HepG2 (cell line): ENCODE data around the gene IPO9. TPM values are rescaled to one million over a fixed set of nuclear protein-coding genes. Genes with fewer than 3 reads are reported as not detected.
A peak's percentile ranks its signal among the peaks of the same experiment; 100 is the strongest.

Experiments used
- ARNT2 ChIP-seq: sonication (generic); formaldehyde crosslinking; IDR thresholded peaks from 2 replicates; pipeline ENCODE4 v1.8.0; 2022; ENCODE audit warnings: mild to moderate bottlenecking, low read depth, missing genetic modification reagents, moderate library complexity
- BRCA1 ChIP-seq: sonication (generic); formaldehyde crosslinking; IDR thresholded peaks from 2 replicates; pipeline ENCODE4 v1.4.0; 2020; ENCODE audit warnings: missing genetic modification reagents
- CBFB ChIP-seq: sonication (generic); formaldehyde crosslinking; IDR thresholded peaks from 2 replicates; pipeline ENCODE4 v1.4.0; 2020; ENCODE audit warnings: missing genetic modification reagents
- ELF4 ChIP-seq: sonication (generic); formaldehyde crosslinking; IDR thresholded peaks from 2 replicates; pipeline ENCODE4 v1.5.0; 2020; ENCODE audit warnings: missing genetic modification reagents, mild to moderate bottlenecking, moderate library complexity, borderline replicate concordance
- HOXA5 ChIP-seq: sonication (generic); formaldehyde crosslinking; IDR thresholded peaks from 2 replicates; pipeline ENCODE4 v1.4.0; 2020; ENCODE audit warnings: missing genetic modification reagents
- KAT8 ChIP-seq: IDR thresholded peaks from 2 replicates; pipeline ENCODE4 v1.6.1; 2016; ENCODE audit warnings: missing genetic modification reagents, missing compliant biosample characterization
- KDM5A ChIP-seq: fragments of 200-600 bp; sonication (generic); IDR thresholded peaks from 2 replicates; pipeline ENCODE4 v1.7.0; 2018; ENCODE audit warnings: antibody characterized with exemption, mild to moderate bottlenecking, low read length, borderline replicate concordance
- LBX2 ChIP-seq: sonication (generic); formaldehyde crosslinking; IDR thresholded peaks from 2 replicates; pipeline ENCODE4 v1.5.0; 2020; ENCODE audit warnings: missing genetic modification reagents, mild to moderate bottlenecking, borderline replicate concordance
- MTA3 ChIP-seq: sonication (generic); formaldehyde crosslinking; IDR thresholded peaks from 2 replicates; pipeline ENCODE4 v1.4.0; 2020; ENCODE audit warnings: missing genetic modification reagents
- NR1H2 ChIP-seq: sonication (generic); formaldehyde crosslinking; IDR thresholded peaks from 2 replicates; pipeline ENCODE4 v1.8.1; 2022; ENCODE audit warnings: low read depth, missing genetic modification reagents, borderline replicate concordance
- NR2C2 ChIP-seq: sonication (generic); formaldehyde crosslinking; IDR thresholded peaks from 2 replicates; pipeline ENCODE4 v1.4.0; 2020; ENCODE audit warnings: missing genetic modification reagents, mild to moderate bottlenecking, moderate library complexity, borderline replicate concordance
- PAX8 ChIP-seq: sonication (generic); formaldehyde crosslinking; IDR thresholded peaks from 2 replicates; pipeline ENCODE4 v1.8.0; 2022; ENCODE audit warnings: mild to moderate bottlenecking, missing genetic modification reagents, borderline replicate concordance
- POGZ ChIP-seq: sonication (generic); formaldehyde crosslinking; IDR thresholded peaks from 2 replicates; pipeline ENCODE4 v1.4.0; 2020; ENCODE audit warnings: mild to moderate bottlenecking, missing genetic modification reagents
- POLR2AphosphoS5 ChIP-seq: IDR thresholded peaks from 2 replicates; pipeline ENCODE4 v1.6.1; 2012; ENCODE audit warnings: low read depth, low read length
- SCMH1 ChIP-seq: sonication (generic); formaldehyde crosslinking; IDR thresholded peaks from 2 replicates; pipeline ENCODE4 v1.9.0; 2021; ENCODE audit warnings: missing genetic modification reagents, mild to moderate bottlenecking, borderline replicate concordance
- ZBTB3 ChIP-seq: sonication (generic); formaldehyde crosslinking; IDR thresholded peaks from 2 replicates; pipeline ENCODE4 v1.4.0; 2020; ENCODE audit warnings: low read depth, mild to moderate bottlenecking, moderate library complexity, missing genetic modification reagents, borderline replicate concordance
- ZNF253 ChIP-seq: sonication (generic); formaldehyde crosslinking; IDR thresholded peaks from 2 replicates; pipeline ENCODE4 v1.8.0; 2022; ENCODE audit warnings: mild to moderate bottlenecking, missing genetic modification reagents, borderline replicate concordance
- ZNF333 ChIP-seq: sonication (generic); formaldehyde crosslinking; IDR thresholded peaks from 2 replicates; pipeline ENCODE4 v1.4.0; 2020; ENCODE audit warnings: mild to moderate bottlenecking, missing genetic modification reagents, borderline replicate concordance
- ZNF354B ChIP-seq: sonication (generic); formaldehyde crosslinking; IDR thresholded peaks from 2 replicates; pipeline ENCODE4 v1.8.0; 2022; ENCODE audit warnings: mild to moderate bottlenecking, missing genetic modification reagents
- ZNF547 ChIP-seq: sonication (generic); formaldehyde crosslinking; IDR thresholded peaks from 2 replicates; pipeline ENCODE4 v1.5.1; 2020; ENCODE audit warnings: mild to moderate bottlenecking, missing genetic modification reagents
- ZNF556 ChIP-seq: sonication (generic); formaldehyde crosslinking; IDR thresholded peaks from 2 replicates; pipeline ENCODE4 v1.4.0; 2020; ENCODE audit warnings: mild to moderate bottlenecking, missing genetic modification reagents, borderline replicate concordance
- ZNF703 ChIP-seq: sonication (generic); formaldehyde crosslinking; IDR thresholded peaks from 2 replicates; pipeline ENCODE4 v1.5.1; 2020; ENCODE audit warnings: missing genetic modification reagents, mild to moderate bottlenecking, moderate library complexity, borderline replicate concordance
- polyA plus RNA-seq, 8 experiments: library from polyadenylated mRNA; depleted of rRNA in 3 of 8; stranded (reverse) in 7 of 8; unstranded in 1 of 8; fragments of >200 nt; fragmentation: Illumina TruSeq in 4 of 8; extraction: Trizol in 4 of 8; gene quantifications; 2 replicates each; pipeline versions ENCODE4 v1.2.1 to v1.2.3, GENCODE V29; 2011 to 2016; ENCODE audit warnings: low read depth in 4 of 8, missing spikeins in 1 of 8, mixed read lengths in 1 of 8; ENCODE audit not compliant: insufficient read depth in 1 of 8
- total RNA-seq, 5 experiments: library from RNA; depleted of rRNA; stranded (reverse); fragments of >200 nt; fragmentation: Illumina TruSeq; extraction: Trizol; gene quantifications; 2 replicates each; pipeline ENCODE4 v1.2.3, GENCODE V29; 2016; ENCODE audit warnings: low read depth in 1 of 5
- TF ChIP-seq, protein P1 (sequence below): sonication (generic); formaldehyde crosslinking; IDR thresholded peaks from 2 replicates; pipeline ENCODE4 v1.5.0; 2020; ENCODE audit warnings: missing genetic modification reagents
- TF ChIP-seq, protein P2 (sequence below): IDR thresholded peaks from 2 replicates; pipeline ENCODE4 v1.6.1; 2012; ENCODE audit warnings: inconsistent platforms
- TF ChIP-seq, protein P3 (sequence below): sonication (generic); formaldehyde crosslinking; IDR thresholded peaks from 2 replicates; pipeline ENCODE4 v1.4.0; 2020; ENCODE audit warnings: missing genetic modification reagents; ENCODE audit errors: not compliant biosample characterization
- TF ChIP-seq, protein P4 (sequence below): sonication (generic); formaldehyde crosslinking; IDR thresholded peaks from 2 replicates; pipeline ENCODE4 v1.4.0; 2020; ENCODE audit warnings: low read depth, mild to moderate bottlenecking, missing genetic modification reagents

IPO9 gene
- total and polyA plus RNA-seq, 2 of the 13 experiments (the other 11 are each of a cell fraction or from before 2014, with no cell fraction given): 31.0 to 34.8 TPM

DNA sequence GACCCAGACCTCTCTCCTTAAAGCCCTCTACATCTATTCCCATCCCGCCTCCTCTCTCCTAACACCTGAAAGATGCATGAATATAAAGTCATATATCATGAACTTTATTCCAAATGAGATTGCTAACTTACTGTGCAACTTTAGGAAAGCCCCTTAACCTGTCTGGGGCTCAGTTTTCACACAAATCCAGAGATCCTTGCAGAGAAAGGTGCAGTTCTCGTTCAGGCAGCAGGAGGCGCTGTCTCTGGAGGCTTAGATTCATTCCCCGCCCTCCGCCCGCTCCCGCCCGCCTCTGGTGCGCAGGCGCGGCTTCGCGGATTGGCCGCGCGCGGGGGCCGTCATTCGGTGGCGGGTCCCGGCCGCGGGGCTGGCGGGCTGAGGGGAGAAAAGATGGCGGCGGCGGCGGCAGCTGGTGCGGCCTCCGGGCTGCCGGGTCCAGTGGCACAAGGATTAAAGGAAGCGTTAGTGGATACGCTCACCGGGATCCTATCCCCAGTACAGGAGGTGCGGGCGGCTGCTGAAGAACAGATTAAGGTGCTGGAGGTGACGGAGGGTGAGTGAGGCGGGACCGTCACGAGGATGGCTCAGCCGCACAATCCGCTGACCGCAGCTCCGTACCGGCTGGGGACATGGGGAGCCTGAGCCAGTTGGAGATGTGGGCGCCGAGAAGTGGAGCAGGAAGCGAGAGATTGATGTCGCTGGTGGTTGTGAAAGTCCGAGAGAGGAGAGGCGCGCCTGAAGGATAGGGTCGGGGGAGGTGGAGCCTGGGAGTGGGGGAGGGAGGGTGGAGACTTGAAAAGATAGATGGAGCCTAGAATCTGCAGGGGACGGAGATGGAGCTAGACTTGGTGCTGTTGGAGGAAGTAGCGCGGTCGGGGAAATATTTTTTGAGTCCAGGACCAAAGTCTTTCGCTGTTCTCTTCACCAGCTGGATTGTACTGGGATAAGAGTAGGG lies at the start of gene IPO9 (continued):
- no peak for TF ChIP-seq LBX2 (CRISPR knock-in tag)
- TF ChIP-seq, protein P1, sequence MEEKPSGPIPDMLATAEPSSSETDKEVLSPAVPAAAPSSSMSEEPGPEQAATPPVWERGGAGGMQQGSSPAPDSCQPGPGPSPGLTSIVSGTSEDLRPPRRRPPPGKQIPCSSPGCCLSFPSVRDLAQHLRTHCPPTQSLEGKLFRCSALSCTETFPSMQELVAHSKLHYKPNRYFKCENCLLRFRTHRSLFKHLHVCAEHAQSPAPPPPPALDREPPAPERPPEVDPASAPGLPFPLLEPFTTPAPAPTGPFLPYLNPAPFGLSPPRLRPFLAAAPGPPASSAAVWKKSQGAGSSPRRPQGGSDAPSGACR (CRISPR knock-in tag): no peak
- TF ChIP-seq POLR2AphosphoS5: peak; percentile 58
- TF ChIP-seq SCMH1 (CRISPR knock-in tag): no peak
- TF ChIP-seq HOXA5 (CRISPR knock-in tag): peak; percentile 36; the same call in 1 of the 2 replicates
- peak; percentile 35; the same call in 1 of the 2 replicates for TF ChIP-seq NR1H2 (CRISPR knock-in tag)
- 0 out of 2 replicates have a peak, but pooled peaks have one; percentile 53 for TF ChIP-seq ZNF333 (CRISPR knock-in tag)
- peak; percentile 58 for TF ChIP-seq NR2C2
- no peak for TF ChIP-seq MTA3 (CRISPR knock-in tag)
- TF ChIP-seq KDM5A: peak; percentile 77; the same call in 1 of the 2 replicates
- no peak for TF ChIP-seq BRCA1 (CRISPR knock-in tag)
- peak; percentile 75 for TF ChIP-seq ZNF547 (CRISPR knock-in tag)
- TF ChIP-seq ZNF703 (CRISPR knock-in tag): no peak
- peak; percentile 77 for TF ChIP-seq POGZ (CRISPR knock-in tag)
- TF ChIP-seq ARNT2 (CRISPR knock-in tag): peak; percentile 76
- TF ChIP-seq KAT8 (CRISPR knock-in tag): peak; percentile 72
- 0 out of 2 replicates have a peak, but pooled peaks have one; percentile 55 for TF ChIP-seq ZNF253 (CRISPR knock-in tag)
- peak; percentile 71; the same call in 1 of the 2 replicates for TF ChIP-seq ZNF556 (CRISPR knock-in tag)
- TF ChIP-seq, protein P2, sequence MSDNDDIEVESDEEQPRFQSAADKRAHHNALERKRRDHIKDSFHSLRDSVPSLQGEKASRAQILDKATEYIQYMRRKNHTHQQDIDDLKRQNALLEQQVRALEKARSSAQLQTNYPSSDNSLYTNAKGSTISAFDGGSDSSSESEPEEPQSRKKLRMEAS: peak; percentile 64
- TF ChIP-seq CBFB: peak; percentile 77; the same call in 1 of the 2 replicates
- no peak for TF ChIP-seq ZBTB3 (CRISPR knock-in tag)
- TF ChIP-seq PAX8: no peak
- TF ChIP-seq, protein P3, sequence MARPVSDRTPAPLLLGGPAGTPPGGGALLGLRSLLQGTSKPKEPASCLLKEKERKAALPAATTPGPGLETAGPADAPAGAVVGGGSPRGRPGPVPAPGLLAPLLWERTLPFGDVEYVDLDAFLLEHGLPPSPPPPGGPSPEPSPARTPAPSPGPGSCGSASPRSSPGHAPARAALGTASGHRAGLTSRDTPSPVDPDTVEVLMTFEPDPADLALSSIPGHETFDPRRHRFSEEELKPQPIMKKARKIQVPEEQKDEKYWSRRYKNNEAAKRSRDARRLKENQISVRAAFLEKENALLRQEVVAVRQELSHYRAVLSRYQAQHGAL: peak; percentile 36
- TF ChIP-seq, protein P4, sequence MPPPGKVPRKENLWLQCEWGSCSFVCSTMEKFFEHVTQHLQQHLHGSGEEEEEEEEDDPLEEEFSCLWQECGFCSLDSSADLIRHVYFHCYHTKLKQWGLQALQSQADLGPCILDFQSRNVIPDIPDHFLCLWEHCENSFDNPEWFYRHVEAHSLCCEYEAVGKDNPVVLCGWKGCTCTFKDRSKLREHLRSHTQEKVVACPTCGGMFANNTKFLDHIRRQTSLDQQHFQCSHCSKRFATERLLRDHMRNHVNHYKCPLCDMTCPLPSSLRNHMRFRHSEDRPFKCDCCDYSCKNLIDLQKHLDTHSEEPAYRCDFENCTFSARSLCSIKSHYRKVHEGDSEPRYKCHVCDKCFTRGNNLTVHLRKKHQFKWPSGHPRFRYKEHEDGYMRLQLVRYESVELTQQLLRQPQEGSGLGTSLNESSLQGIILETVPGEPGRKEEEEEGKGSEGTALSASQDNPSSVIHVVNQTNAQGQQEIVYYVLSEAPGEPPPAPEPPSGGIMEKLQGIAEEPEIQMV (CRISPR knock-in tag): 0 out of 2 replicates have a peak, but pooled peaks have one; percentile 19
- no peak for TF ChIP-seq ZNF354B
- TF ChIP-seq ELF4: no peak
